GM12878 (cell line): Measurements from ENCODE around the gene GPC3.

Source experiments
- CTCF ChIP-seq, 3 experiments: IDR thresholded peaks in 2 of 3; conservative IDR thresholded peaks in 1 of 3; 2 replicates each; pipeline ENCODE4 v1.5.1; 2011; ENCODE audit warnings: low read depth in 3 of 3, low read length in 3 of 3, mild to moderate bottlenecking in 3 of 3, control low read depth in 2 of 3, moderate library complexity in 2 of 3, inconsistent platforms in 1 of 3, mixed read lengths in 1 of 3; ENCODE audit not compliant: control insufficient read depth in 2 of 3, insufficient read depth in 1 of 3; ENCODE audit errors: extremely low read depth in 1 of 3
- GABPA ChIP-seq: IDR thresholded peaks from 2 replicates; pipeline ENCODE4 v1.6.1; 2014; ENCODE audit warnings: antibody characterized with exemption, low read depth, mild to moderate bottlenecking, inconsistent platforms
- MYC ChIP-seq: IDR thresholded peaks from 2 replicates; pipeline ENCODE4 v1.6.1; 2011; ENCODE audit warnings: mild to moderate bottlenecking, low read length, moderate library complexity, inconsistent platforms; ENCODE audit not compliant: insufficient read depth, insufficient replicate concordance, insufficient read length, severe bottlenecking
- RCOR1 ChIP-seq: conservative IDR thresholded peaks from 2 replicates; pipeline ENCODE4 v1.6.1; 2012; ENCODE audit warnings: low read depth, low read length, improper control_type of control experiment

DNA sequence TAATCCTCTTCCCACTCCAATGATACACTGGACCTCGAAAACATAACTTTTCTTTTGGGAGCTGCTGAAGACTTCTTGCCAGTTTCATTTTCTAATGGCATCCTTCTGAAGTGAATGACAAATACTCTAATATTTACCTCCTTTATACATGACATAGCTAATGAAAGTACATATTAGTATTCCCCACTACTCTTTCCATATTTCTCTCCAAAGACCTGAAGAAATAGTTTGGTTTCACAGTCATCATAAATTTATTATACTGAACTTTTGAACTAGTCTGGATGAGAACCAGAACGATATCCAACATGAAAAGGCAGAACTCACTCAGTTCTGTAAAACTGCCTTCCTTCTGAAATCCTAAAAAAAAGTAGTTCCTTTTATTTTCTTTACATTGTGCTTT lies 139.1 kb downstream of the GPC3 start:
- TF ChIP-seq GABPA = no peak
- no peak for TF ChIP-seq MYC
- TF ChIP-seq CTCF (IDR thresholded peaks at IDR 0.05 in 2 of 3, conservative IDR thresholded peaks at IDR 0.05 in 1 of 3; ENCODE audit: control insufficient read depth in 2 of 3, extremely low read depth in 1 of 3, insufficient read depth in 1 of 3, low read depth in 3 of 3, low read length in 3 of 3) = no peak
- no peak for TF ChIP-seq RCOR1
